ENCODE results near the gene AKAP6.

DNA sequence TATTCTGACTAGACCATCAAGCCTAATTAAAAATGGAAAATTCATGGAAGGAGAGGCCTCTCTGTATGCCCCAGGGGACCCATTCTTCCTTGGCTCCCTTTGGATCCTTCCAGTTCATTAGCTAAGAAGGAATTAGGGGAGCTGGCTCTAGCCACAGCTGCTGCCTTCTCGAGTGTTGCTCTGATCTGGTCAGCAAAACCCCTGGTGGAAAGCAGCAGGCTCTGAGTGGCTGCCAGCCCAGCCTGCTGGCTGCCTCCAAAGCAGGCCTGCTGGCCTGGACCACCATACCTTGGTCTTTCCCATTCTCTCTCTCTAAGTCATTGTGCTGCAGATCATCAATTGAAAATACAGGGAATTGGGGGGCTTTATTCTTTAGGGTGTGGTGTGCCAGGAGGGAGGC is 29.0 kb upstream of the AKAP6 start:
- TF ChIP-seq, protein P1, sequence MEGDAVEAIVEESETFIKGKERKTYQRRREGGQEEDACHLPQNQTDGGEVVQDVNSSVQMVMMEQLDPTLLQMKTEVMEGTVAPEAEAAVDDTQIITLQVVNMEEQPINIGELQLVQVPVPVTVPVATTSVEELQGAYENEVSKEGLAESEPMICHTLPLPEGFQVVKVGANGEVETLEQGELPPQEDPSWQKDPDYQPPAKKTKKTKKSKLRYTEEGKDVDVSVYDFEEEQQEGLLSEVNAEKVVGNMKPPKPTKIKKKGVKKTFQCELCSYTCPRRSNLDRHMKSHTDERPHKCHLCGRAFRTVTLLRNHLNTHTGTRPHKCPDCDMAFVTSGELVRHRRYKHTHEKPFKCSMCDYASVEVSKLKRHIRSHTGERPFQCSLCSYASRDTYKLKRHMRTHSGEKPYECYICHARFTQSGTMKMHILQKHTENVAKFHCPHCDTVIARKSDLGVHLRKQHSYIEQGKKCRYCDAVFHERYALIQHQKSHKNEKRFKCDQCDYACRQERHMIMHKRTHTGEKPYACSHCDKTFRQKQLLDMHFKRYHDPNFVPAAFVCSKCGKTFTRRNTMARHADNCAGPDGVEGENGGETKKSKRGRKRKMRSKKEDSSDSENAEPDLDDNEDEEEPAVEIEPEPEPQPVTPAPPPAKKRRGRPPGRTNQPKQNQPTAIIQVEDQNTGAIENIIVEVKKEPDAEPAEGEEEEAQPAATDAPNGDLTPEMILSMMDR (conservative IDR thresholded peaks at IDR 0.05; ENCODE audit: low read length): no peak
- no peak for TF ChIP-seq EZH2phosphoT487 (IDR thresholded peaks at IDR 0.05; ENCODE audit: borderline replicate concordance, low read depth, low read length)

Data from OCI-LY7 (cell line).